AML-193 (cell line): Measurements from ENCODE around the gene RABGGTA.

Experiments used
- DNase-seq, 2 experiments: peaks; one replicate each; lab custom pipeline; 2025; lab: John Stamatoyannopoulos, UW

The RABGGTA gene

GRCh38 chr14:24271134-24271833 is at the start of gene RABGGTA:
Gene RABGGTA (minus strand): TSS chr14:24271597. CDS start chr14:24271115, 482 bp downstream.
- peak; percentile 70 to 75 for DNase-seq

GRCh38 chr14:24317141-24317928 is 45.9 kb upstream of the RABGGTA start:
- no peak for DNase-seq

DNA sequence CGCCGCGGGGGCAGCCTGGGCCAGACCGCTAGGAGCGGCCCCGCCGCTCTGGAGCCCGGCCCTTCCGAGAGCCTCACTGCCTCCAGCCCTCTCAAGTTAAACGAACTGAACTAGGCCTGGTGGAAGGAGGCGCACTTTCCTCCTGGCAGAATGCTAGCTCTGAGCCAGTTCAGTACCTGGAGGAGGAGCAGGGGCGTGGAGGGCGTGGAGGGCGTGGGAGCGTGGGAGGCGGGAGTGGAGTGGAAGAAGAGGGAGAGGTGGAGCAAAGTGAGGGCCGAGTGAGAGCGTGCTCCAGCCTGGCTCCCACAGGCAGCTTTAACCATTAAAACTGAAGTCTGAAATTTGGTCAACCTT is 45.2 kb upstream of the RABGGTA start:
- DNase-seq: no peak

GRCh38 chr14:24315807-24316596 is 44.6 kb upstream of the RABGGTA start:
- DNase-seq: no peak

GRCh38 chr14:24315243-24315806 is 43.9 kb upstream of the RABGGTA start:
- peak in 1 of 2 experiments; percentile 18 for DNase-seq

GRCh38 chr14:24314377-24315193 is 43.2 kb upstream of the RABGGTA start:
- peak in 1 of 2 experiments; percentile 6 for DNase-seq

DNA sequence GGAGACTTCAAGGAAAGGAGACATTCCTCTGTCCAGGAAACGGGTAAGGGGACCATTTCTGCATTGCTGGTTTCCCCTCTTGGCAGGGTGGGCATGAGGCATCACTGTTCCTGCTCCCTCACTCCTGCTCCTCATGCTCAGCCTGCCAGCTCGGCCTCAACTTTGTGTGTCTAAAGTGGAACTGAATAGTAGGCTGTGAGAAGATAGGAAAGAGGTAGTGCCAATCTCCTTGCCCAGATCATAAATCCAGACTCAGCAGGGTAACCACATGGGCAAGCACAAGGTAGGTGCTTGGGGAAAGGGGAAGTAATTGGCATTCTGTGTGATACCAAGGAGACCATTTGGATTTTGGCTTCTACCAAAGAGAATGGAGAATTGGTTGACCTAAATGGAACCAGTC is 42.5 kb upstream of the RABGGTA start:
- peak; percentile 37 to 54 for DNase-seq

GRCh38 chr14:24312736-24313507 is 41.5 kb upstream of the RABGGTA start:
- peak; percentile 91 to 94 for DNase-seq

DNA sequence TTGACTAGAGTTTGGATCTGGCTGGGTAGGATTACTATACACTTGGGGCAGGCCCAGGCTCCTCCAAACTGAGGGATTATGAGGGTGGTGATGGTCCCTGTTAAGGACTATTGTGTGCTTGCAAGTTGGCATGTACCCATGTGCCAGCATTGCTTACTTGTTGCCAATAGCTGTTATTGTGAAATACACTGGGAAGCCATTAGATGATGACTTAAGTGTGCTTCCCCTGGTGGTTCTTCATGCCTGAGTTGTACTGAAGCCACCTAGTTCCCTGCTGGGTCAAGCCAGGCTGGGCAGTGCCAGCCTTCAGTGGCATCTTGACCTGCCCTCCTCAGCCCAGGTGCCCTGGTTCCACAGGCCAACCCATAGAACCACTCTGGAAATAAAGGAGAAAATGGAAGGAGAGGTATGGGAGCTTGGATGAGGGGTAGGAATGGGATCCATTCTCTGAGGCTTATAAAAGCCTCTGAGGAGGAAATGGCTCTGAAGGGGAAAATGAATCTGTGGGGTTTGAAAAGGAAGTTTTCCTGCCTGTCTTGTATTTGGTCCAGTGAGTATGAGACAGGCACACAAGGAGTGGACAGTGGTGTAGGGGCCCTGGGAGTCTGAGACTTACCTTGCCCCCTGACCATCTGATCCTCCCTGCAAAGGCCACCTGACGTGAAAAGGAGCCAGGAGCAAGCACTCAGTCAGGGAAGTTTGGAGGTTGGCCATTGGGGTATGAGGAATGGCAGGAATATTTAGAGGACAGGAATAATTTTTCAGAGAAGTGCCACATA is 40.6 kb upstream of the RABGGTA start:
- peak; percentile 79 to 87 for DNase-seq

DNA sequence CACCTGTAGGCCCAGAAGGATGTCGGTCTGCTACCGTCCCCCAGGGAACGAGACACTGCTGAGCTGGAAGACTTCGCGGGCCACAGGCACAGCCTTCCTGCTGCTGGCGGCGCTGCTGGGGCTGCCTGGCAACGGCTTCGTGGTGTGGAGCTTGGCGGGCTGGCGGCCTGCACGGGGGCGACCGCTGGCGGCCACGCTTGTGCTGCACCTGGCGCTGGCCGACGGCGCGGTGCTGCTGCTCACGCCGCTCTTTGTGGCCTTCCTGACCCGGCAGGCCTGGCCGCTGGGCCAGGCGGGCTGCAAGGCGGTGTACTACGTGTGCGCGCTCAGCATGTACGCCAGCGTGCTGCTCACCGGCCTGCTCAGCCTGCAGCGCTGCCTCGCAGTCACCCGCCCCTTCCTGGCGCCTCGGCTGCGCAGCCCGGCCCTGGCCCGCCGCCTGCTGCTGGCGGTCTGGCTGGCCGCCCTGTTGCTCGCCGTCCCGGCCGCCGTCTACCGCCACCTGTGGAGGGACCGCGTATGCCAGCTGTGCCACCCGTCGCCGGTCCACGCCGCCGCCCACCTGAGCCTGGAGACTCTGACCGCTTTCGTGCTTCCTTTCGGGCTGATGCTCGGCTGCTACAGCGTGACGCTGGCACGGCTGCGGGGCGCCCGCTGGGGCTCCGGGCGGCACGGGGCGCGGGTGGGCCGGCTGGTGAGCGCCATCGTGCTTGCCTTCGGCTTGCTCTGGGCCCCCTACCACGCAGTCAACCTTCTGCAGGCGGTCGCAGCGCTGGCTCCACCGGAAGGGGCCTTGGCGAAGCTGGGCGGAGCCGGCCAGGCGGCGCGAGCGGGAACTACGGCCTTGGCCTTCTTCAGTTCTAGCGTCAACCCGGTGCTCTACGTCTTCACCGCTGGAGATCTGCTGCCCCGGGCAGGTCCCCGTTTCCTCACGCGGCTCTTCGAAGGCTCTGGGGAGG is 39.5 kb upstream of the RABGGTA start, which contains the start of gene LTB4R:
Gene LTB4R, plus strand, starts transcription at position 857 of the 959 bp plus-strand sequence. CDS start 4,150 bp downstream, outside the sequence.
- DNase-seq: peak; percentile 39

DNA sequence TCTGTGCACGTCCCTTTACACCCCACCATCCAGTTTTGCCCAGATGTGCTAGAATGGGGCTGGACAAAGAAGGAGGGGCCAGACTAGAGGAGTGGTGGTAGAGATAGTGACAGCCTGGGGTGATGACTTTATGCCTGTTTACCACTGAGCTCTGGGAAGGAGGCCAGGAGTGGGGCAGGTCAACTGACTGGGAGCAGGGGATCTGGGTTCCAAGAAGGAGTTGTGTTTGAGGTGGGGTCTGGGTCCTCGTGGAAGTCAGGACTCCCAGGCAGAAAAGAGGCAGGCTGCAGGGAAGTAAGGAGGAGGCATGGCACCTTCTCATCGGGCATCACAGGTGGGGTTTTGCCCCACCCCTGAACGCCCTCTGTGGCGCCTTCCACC is 38.9 kb upstream of the RABGGTA start:
- DNase-seq: no peak

DNA sequence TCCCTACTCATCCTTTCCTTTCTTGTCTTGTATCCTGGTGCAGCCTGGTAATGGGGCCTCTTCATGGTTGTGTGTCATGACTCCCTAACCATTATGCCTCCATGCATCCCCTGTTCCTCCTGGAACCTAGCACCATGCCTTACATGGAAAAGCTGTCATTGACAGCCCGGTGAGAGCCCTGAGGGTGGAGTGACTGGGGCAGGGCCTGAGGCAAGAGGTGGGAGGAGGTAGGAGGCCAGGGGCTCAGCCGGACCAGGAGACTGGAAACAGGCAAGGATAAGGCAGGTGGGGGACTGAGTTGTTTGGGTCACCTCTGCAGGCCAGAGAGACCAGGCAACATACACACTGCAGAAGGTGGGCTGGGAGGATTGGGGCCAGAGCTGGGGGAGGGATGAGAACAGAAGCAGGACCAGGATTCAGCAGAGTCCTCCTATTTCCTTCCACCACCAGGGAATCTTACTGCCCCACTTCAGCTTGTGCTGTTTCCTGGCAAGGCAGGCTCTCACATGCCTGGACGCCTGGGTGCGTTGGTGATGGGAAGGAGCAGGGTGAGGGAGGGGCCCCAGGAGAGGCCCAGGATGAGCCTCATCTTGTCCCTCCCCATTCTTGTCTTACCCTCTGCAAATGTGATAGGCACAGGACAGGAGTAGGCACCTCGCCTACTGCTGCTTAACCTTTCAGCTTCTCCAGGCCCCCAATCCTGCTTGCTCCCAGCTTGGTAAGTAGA is 38.3 kb upstream of the RABGGTA start, which contains the start of gene LTB4R2:
Gene LTB4R2, plus strand, starts transcription at position 603 of the 727 bp plus-strand sequence. CDS start 525 bp downstream, outside the sequence.
- no peak for DNase-seq

GRCh38 chr14:24308342-24309124 is 37.1 kb upstream of the RABGGTA start:
- no peak for DNase-seq

DNA sequence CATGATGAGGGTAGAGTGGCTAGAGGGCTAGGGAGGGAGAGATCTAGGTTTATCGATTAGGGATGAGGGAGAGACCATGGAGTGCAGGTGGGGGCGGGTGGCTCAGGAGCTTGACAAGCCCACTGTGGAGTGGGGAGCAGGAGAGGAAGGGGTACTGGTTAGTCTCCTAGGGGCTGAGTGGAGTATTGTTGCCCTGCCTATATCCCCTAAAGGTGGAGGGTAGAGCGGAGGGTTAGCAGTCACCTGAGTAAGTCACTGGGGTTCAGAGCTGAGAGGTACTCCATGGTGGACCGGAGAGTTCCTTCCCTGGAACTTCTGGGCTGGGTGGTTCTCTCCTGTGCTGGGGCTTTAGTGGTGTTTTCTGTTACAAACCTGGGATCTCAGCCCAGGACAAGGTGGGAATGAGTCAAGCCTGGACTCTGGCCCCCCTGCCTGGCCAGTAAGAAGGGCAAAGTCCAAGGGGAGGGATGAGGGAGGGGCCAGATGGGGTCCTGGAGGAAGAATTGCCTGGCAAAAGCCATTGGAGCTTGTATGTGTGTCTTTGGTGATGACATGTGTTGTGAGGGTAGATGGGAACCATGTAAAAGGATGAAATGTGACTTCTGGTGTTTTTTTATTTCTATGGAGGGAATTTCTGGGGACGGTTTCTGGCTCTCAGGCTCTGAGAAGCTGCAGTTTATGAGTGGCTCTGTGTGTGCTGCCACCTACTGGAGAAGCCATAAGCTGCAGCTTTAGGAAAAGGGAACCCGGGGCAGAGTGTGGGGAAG is 36.4 kb upstream of the RABGGTA start, which contains the start of gene CIDEB:
Gene CIDEB, minus strand, starts transcription at position 403 of the 767 bp plus-strand sequence. Its CDS starts 119 bp downstream, at position 284.
- DNase-seq: peak; percentile 50 to 51

DNA sequence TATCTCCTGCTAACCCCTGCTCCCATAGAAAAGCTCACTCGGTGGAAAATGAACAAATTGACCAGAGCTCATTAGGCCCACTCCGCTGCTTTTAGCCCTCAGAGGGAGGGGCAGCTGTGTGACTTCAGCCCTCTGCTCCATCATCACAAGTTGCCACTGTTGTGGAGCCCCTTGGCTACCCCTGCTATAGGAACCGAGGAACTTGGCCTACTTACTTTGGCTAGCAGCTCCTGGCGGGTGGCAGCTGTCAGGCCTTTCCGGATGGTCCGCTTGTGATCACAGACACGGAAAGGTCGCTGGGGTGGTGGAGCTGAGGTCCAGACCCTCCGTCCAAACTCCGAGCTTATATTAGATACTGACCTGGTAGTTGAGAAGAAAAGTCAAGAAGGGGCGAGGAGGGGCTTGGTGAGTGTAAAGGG is 35.8 kb upstream of the RABGGTA start:
- no peak for DNase-seq

GRCh38 chr14:24304019-24304387 is 32.6 kb upstream of the RABGGTA start:
- no peak for DNase-seq
